Esophagus mucosa (tissue), 1 donor: ENCODE measurements around the gene MAJIN. TPM values are rescaled to one million over a fixed set of nuclear protein-coding genes. Genes with fewer than 3 reads are reported as not detected.
"Not testable (repeated sequence)": the region's sequence is repeated elsewhere in the genome, so short reads cannot be mapped to it uniquely, and the experiment has no call there.

Source experiments
- ATAC-seq: fragments of 200-7000 bp; cut with Tn5 transposase; one replicate; pipeline ENCODE4 v1.9.1; 2020
- total RNA-seq: library from RNA; stranded (reverse); gene quantifications from one replicate; pipeline ENCODE4 v1.2.4, GENCODE V29; 2023
- donor health status: DM: yes; HTN: yes; CAD: no.

The MAJIN gene, protein sequence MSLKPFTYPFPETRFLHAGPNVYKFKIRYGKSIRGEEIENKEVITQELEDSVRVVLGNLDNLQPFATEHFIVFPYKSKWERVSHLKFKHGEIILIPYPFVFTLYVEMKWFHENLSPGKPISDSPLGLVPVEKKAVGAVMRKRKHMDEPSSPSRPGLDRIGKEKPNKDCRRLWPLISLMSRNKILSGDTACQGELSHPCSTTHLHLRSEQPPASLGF
- not detected for total RNA-seq

DNA sequence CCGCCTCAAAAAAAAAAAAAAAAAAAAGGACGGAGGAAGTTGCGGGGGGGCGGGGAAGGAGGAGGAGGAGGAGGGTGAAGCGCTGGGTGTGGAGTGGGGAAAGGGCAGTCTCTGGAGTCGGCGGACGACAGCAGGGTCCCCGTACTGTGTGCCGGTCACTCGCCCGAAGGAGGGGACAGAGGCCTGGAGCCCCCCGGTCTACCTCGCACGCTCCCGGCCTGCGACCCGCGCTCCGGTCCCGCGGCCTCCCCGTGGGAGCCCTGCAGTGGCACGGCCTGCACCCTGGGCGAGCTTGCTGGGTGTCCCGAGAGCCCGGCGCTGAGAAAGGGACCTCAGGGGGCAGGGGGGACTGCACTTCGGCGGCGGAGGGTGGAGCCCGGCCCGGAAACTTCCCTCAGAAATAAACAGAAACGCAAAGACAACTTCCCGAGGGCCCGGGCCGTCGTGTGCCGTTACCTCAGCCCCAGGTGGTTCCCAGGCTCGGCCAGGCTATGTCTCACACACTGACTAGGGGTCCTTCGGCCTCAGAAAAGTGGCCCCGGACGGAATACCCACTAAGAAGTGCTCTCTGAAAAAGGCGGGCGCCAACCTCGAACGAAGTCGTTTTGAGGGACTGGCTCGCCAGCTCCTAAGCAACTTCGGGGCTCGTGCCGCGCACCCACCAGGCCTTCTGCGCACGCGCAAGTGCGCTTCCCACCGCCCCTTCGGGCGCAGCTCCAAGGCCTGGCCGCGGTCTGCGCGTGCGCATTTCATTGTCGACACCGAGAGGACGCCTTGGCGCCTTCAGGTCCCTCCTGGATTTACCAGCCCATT lies at the start of gene MAJIN:
Gene MAJIN, minus strand, starts transcription at position 688 of the 813 bp plus-strand sequence. CDS start 12,703 bp downstream, outside the sequence.
- peak; percentile 23 for ATAC-seq

DNA sequence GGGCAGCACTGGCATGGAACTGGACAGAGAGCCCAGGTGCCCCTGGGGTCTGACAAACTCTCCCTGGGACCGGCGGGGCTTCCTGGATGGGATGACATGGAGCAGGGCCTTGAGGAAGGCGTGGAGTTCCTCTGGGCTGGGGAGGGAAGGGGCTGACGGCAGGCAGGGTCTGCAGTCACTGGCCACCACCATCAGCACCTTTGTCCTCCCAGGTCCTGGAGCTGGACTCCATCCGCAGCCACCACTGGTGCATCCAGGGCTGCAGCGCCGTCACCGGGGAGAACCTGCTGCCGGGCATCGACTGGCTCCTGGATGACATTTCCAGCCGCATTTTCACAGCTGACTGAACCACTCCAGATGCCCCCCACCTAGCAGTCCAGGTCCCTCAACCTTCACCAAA lies 49.6 kb upstream of the MAJIN start:
- ATAC-seq: no peak

DNA sequence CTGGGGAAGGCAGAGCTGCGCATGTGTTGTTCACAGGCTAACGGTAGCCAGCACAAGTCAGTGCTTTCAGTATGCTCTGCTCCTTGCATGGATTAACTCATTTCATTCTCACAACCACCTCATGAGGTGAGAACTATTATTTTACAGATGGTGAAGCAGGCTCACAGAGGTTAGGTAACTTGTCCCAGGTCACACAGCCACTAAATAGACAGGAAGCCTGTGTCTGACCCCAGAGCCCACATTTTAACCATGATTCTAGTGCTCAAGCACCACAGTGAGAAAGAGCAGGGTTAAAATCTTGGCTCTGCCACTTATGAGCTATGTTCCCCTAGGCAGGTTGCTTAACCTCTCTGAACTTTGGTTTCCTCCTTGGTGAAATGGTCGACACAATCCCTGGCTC lies 49.1 kb upstream of the MAJIN start:
- no peak for ATAC-seq

DNA sequence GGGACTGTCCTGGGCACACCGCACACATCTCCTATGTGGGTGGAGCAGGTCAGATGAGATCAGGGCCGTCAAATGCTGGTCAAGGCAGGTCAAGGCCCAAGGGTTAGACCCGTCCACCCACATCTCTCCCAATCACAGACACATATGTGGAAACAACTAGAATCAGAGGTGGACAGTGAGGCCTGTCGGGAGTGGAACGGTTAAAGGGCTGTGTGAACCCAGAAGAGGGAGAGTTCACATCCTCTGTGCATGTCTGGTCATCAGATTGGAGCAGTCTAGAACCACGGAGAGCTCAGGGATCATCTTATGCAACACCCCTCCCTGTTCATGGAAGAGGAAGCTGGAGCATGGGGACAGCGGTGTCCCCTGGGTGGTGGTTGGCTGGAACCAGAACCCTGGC lies 47.9 kb upstream of the MAJIN start:
- no peak for ATAC-seq

DNA sequence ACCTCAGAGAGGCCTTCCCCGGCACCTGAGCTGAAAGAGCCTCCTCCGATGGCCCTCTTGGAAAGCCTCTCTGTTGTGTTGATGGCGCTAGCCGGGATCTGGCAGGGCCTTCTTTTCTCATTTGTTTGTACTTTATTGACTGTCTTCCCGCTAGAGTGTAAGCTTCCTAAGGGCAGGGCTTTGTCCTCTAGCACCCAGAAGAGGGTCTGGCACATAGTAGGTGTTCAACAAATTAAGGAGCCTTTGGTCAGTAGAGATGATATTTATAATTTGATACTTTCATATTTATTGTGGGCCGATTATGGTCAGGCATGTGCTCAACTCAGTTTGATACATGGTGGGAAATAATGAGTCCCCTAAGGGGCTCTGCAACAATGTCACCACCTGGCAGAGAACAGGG lies 46.0 kb upstream of the MAJIN start:
- ATAC-seq: no peak

DNA sequence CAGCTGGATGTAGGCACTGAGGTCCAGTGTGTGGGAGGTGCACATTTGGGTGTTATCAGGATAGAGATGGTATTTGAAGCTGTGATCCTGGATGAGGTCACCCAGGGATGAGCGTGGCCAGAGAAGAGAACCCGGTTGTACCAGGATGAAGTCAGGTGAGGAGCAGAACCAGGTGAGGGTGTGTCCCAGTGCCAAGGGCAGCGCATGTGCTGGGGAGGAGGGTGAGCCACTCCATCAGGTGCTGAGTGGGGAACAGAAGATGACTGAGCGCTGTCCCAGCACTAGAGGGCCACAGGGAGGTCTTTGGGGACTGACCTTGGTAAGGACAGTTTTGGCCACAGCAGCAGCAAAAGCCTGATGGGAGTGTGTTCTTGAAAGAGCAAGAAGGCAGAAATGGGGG lies 44.8 kb upstream of the MAJIN start:
- peak; percentile 54 for ATAC-seq

DNA sequence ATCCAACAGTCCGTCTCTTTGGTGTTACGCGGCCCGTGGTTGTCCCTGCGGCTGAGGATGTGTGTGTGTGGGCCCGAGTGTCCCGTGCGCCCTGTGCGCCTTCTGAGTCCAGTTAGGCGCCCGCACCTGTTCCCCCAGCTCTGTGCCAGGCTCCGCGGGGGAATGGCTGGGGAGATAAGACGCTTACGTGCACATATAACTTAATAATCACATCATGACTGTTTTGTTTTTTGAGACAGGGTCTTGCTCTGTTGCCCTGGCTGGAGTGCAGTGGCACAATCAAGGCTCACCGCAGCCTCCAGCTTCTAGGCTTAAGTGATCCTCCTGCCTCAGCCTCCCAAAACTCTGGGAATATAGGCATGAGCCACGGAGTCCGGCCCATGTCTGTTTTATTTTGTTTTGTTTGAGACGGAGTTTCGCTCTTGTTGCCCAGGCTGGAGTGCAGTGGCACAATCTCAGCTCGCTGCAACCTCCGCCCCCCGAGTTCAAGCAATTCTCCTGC lies 42.9 kb upstream of the MAJIN start:
- ATAC-seq: peak; percentile 6

DNA sequence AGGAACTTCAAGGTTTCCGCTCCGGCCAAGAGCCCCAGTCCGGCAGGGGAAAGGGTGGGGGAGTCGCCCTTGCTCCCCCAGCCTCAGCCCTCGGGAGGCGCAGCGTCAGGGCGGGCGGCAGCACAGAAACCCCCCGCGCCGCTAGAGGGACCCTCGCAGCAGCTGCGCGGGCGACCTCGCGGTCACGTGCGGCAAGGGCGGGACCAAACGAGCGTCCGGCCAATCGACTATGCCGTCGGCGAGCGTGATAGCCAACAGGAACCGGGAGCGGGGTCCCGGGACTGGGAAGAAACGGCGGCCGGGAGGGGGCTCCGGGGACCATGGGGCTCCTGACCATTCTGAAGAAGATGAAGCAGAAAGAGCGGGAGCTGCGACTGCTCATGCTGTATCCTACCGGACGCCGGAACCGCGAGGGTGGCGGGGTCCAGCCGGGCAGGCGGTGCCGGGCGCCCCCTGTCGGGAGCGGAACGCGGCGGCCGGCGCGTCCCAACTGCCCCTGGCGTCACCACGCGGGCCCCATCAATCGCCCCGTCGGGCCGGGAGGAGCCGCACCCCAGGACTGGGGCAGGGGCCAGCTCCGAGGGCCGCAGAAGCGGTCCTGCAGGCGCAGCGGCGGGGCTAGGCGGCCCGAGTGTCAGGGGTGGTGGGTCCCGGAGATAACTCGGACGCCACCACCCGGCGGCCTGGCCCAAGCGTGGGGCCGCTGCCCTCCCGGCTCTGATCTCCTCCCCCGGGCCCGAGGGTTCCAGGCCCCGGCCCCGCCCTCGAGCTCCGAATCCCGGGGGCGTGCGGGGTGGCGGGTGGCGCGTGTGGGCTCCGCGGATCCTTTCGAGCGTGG lies 42.2 kb upstream of the MAJIN start, which contains the start of gene ARL2:
Gene ARL2, plus strand, starts transcription at position 273 of the 838 bp plus-strand sequence. Its CDS starts 48 bp downstream, at position 321.
- peak; percentile 83 for ATAC-seq

DNA sequence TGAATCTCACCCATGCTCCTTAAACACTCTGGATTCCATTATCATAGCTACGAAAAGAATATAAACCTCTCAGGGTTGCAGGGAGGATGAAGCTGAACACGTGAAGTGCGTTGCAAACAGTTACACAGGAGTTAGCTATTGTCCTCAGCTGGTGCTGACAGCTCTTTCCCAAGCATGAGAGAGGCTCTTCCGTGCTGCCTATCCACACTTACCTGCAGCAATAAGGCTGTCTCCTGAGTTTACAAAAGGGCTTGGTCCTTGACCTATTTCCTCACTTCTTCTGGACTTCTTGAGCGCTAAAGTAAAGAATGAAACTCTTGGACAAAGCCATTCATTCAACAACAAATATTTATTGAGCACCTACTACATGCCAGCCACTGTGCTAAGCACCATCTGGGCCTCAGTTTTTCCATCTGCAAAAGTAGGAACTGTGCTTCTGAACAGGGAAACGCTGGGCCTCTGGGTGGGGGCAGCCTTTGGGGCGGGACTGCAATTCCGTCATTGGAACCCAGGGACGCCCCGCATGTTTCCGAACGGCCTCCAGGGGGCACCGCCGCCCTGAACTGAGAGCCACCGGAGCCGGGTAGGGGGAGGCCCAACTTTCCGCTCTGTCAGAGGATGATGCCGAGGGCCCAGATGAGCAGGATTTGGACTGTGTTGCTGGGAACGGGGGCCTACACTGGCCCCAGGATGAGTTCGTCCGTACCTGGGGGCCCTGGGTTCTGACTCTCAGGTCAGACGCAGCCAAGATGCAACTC lies 41.4 kb upstream of the MAJIN start:
- ATAC-seq: peak; percentile 91

DNA sequence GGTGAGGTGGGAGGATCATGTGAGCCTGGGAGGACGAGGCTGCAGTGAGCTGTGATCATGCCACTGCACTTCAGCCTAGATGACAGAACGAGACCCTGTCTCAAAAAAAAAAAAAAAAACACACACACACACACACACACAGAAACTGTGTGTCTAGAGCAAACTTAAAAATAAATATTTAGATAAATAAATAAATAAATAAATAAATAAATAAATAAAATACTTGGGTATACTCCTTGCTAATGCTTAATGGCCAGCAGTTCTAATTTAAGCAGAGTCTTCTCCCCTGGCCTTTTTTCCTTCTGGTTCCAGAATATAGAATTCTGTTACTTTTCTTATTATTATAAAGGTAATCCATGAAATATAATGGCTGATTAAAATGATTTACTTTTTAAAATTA lies 37.0 kb upstream of the MAJIN start:
- no peak for ATAC-seq

DNA sequence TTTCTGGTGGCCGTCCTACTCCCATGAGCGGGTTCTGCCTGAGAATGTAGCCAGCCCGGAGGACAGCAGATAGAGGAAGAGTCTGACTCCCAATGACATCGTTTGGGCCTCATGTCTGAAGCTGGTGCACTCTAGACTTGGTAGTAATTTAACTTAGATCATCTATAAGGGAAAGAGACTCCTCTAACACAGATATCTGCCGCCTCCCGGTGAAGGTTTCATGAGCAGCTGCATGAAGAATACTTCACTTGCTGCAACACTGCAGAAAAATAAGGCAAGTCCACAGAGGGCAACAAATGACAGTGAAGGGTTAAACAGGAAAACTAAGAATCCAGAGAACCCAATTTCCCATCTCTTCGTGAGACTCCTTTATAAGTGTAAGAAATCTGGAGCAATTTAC lies 36.1 kb upstream of the MAJIN start:
- no peak for ATAC-seq

DNA sequence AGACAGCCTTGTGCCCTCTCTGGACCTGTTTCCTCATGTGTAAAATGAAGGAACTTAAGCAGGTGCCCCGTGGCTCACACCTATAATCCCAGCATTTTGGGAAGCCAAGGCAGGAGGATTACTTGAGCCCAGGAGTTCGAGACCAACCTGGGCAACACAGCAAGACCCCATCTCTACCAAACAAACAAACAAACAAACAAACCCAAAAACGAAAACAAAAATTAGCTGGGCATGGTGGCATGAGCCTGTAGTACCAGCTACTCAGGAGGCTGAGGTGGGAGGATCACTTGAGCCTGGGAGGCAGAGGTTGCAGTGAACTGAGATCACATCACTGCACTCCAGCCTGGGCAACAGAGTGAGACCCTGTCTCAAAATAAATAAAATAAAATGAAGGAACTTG lies 32.1 kb upstream of the MAJIN start:
- ATAC-seq: not testable (repeated sequence)

DNA sequence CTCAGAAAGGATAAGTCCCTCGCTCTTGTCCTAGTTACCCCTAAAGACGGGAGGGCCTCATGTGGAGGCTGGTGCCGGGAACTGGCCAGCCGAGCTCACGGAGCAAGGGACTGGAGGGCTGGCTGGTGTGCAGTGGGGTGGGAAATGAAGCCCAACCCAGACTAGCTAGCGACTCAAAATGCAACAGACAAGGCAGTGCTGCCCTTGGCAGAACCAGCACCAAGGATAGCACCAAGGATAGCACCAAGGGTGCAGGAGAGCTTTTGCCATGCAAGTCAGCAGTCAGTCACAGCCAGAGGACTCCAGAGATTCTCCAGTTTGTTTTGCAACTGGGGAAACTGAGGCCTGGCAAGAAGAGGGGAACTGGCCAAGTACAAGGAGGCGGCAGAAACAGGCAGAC lies 31.4 kb upstream of the MAJIN start:
- ATAC-seq: no peak

DNA sequence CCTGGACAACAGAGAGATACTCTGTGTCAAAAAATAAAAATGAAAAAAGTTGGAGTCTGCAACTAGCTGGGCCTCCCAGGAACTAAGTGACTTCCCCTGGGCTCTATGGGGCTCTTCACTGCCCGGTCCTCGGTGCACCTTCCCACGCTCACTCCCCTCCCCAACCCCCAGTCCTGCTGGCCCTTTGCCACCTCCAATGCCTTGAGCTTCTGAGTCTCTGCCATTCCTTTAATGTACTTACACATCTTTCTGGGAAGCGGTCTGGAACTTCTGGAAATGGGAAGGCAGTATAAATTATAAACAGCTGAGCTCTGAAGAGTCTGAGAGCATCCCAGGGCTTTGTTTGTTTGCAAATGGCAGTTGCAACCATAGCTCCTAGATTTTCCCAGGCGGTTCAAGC lies 30.8 kb upstream of the MAJIN start:
- no peak for ATAC-seq

DNA sequence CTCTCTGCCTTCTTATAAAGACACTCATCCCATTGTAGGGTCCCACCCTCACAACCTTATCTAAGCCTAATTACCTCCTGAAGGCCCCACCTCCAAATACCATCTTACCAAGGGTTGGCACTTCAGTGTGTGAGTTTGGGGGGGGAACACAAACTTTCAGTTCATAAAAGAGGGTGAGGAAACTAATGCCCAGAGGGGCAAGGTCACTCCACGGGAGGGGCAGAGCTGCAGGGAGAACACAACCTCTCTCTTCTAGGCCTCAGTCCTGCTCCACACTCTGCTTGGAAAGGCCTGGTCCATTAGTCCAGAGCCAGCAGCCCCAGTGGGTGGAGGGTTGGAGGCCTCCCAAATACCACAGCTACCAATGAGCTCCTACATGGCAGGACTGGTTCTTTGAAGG lies 27.6 kb upstream of the MAJIN start:
- no peak for ATAC-seq

DNA sequence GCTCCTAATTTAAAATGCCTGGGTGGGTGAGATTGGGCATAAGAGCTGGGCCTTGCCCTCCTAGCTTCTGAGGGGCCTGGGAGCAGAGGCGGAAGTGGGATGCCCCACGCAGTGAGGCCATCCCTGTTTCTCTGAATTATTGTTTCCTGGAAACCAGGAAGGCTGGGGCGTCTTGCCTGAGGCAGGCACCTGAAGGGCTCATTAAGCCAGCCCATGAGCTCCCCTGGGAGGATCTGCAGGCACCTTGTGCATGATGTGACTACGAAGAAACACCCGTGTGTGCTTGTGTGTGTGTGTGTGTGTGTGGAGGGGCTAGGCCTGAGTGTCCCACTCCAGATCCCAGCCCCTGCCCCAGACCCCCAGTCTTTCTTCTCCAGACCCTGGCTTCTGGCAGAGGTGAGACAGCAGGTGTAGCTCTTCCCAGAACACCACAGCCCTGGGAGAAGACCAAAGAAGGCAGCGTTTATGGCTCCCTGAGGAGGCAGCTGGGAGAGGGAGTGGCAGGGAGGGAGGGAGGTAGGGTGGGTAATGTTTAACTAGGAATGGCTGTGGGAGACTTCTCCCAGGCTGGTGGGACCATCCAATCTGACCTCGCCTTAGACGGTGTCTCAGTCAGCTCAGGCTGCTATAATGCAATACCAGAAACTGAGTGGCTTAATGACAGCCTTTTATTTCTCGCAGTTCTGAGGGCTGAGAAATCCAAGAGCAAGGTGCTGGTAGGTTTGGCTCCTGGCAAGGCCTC lies 27.0 kb upstream of the MAJIN start:
- ATAC-seq: no peak

DNA sequence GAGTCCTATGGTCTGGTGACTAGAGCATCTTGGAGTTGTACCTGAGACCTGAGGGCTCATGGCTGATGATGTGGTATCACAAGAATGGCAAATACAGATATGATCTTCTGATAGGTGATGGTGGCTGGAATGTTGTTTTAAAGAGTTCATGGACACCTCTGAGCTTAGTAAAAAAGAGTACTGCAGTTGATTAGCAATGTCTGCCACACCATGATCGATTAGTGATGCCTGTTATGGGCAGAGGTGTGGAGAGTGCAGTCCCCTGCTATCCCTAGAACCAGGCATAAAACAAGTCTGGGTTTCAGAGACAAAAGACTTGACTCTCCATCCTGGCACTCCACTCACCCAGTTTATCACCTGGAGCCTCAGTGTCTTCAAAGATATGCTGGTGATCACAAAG lies 26.2 kb upstream of the MAJIN start:
- ATAC-seq: no peak

DNA sequence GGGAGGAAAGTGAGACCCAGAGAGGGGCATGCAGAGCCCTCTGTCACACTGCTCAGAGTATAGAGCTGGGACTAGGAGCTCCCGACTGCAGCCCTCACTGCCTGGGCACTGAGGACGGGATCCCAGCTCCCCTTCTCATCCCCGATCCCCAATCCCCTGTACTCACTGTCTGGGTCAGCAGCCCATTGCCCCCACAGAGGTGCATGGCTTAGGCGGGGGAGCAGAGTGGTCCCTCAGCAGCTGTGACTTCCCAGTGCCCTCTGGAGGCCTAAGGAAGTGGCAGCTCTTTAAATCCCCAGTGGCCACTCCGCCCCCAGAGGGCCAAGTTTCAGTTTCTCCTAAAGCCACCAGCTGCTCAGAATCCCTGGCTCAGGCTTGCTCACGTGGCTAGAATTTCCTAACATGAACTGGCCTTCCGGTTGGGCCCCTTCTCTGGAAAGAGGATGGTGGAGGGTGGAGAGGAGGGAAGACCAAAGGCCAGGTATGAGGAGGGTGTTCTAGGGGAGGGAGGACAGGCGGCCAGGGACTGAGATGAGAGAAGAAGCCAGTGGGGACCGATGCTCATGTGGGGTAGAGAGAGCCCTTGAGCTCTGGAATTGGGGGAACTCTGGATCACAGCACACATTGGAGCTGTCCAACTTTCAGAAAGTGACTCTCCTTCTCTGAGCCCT lies 24.9 kb upstream of the MAJIN start, which contains the start of gene BATF2:
Gene BATF2, minus strand, starts transcription at position 262 of the 671 bp plus-strand sequence. Its CDS starts 57 bp downstream, at position 205.
- ATAC-seq: peak; percentile 57

DNA sequence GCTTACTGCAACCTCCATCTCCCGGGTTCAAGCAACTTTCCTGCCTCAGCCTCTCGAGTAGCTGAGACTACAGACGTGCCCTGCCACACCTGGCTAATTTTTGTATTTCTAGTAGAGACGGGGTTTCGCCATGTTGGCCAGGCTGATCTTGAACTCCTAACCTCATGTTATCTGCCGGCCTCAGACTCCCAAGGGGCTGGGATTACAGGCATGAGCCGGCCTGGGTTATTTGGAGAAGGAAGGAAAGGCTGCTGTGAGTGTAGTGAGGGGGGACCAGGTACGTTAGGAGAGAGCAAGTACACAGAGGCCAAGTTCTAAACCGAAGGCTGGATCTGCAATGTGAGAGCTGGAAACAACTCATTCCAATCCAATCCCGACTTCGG lies 24.4 kb upstream of the MAJIN start:
- no peak for ATAC-seq

DNA sequence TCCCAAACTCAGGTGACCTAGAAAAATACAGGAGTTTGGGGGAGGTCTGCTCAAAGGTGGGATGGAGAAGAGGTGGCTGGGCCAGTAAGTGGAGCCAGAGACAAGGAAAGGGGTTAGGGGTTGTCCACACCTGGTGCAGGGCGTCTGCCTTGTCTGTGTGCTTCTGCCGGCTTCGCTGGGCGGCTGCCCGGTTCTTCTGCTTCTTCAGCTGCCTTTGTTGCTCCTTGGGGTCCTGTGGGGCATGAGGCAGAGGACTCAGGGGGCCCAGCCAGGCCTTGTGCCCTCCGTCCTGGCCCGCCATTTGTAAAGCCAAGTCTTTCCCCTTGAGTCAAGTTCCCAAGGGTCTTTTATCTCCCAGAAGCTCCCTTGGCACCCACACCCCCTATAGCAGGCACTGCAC lies 22.4 kb upstream of the MAJIN start:
- ATAC-seq: no peak
